GM12878 (cell line): Measurements from ENCODE around the gene LSR.

Experiments
- SRF ChIP-seq, 2 experiments: IDR thresholded peaks; 2 replicates each; pipeline ENCODE4 v1.6.1; 2011; ENCODE audit warnings: low read depth in 2 of 2, low read length in 2 of 2, mild to moderate bottlenecking in 1 of 2, moderate library complexity in 1 of 2
- SUZ12 ChIP-seq: fragments of 200-600 bp; sonication (generic); IDR thresholded peaks from one replicate; pipeline ENCODE4 v1.6.1; 2018; ENCODE audit warnings: antibody characterized with exemption, mild to moderate bottlenecking; ENCODE audit not compliant: unreplicated experiment

GRCh38 chr19:35309481-35310279 lies 60.9 kb downstream of the LSR start:
- no peak for TF ChIP-seq SRF (IDR thresholded peaks at IDR 0.05; ENCODE audit: low read depth in 2 of 2, low read length in 2 of 2)
- no peak for TF ChIP-seq SUZ12
